CD8-positive, alpha-beta memory T cell (primary cell): ENCODE measurements around the gene GPRIN2. TPM values are rescaled to one million over a fixed set of nuclear protein-coding genes. Genes with fewer than 3 reads are reported as not detected.
"Not testable (repeated sequence)": the region's sequence is repeated elsewhere in the genome, so short reads cannot be mapped to it uniquely, and the experiment has no call there.

Experiments used
- CTCF ChIA-PET: fragments of 350-600 bp; sonication (Branson Sonifier 250); formaldehyde crosslinking; loops from one replicate; lab custom pipeline; 2021; ENCODE audit warnings: antibody characterized with exemption; lab: Charles Lee
- POLR2A ChIA-PET: fragments of 350-600 bp; sonication (Branson Sonifier 250); formaldehyde crosslinking; loops from one replicate; lab custom pipeline; 2021; ENCODE audit warnings: antibody characterized with exemption; lab: Charles Lee
- DNase-seq, 5 donors: peaks; one replicate each; pipeline versions ENCODE4 v3.0.0 to v3.0.0-alpha.2; 2020 to 2022; ENCODE audit warnings: mixed read lengths in 1 of 5
- H3K27ac ChIP-seq: one replicate; pipeline ENCODE4 v1.7.0; 2013; ENCODE audit warnings: low read depth, mild to moderate bottlenecking, low read length, moderate library complexity
- H3K27me3 ChIP-seq: 2 replicates; pipeline ENCODE4 v1.7.0; 2013; ENCODE audit warnings: low read length, mild to moderate bottlenecking; ENCODE audit not compliant: insufficient read depth, poor library complexity, severe bottlenecking
- H3K36me3 ChIP-seq: 2 replicates; pipeline ENCODE4 v1.7.0; 2013; ENCODE audit warnings: mild to moderate bottlenecking, low read length, moderate library complexity; ENCODE audit not compliant: insufficient read depth
- H3K4me1 ChIP-seq: 2 replicates; pipeline ENCODE4 v1.7.0; 2013; ENCODE audit warnings: mild to moderate bottlenecking, low read length, moderate library complexity; ENCODE audit not compliant: insufficient read depth
- H3K4me3 ChIP-seq: 2 replicates; pipeline ENCODE4 v1.7.0; 2013; ENCODE audit warnings: mild to moderate bottlenecking, low read length
- H3K9me3 ChIP-seq: 2 replicates; pipeline ENCODE4 v1.7.0; 2013; ENCODE audit warnings: mild to moderate bottlenecking, low read length
- H3K27ac Mint-ChIP-seq, 8 donors: one replicate each; pipeline ENCODE4 v1.8.0; 2020 to 2021; ENCODE audit warnings: mixed read lengths in 8 of 8, mild to moderate bottlenecking in 6 of 8, inconsistent platforms in 3 of 8, moderate library complexity in 3 of 8
- H3K27me3 Mint-ChIP-seq, 2 donors: one replicate each; pipeline ENCODE4 v1.8.0; 2020 to 2021; ENCODE audit warnings: mixed read lengths in 2 of 2, mild to moderate bottlenecking in 1 of 2, moderate library complexity in 1 of 2
- H3K36me3 Mint-ChIP-seq, 3 donors: one replicate each; pipeline ENCODE4 v1.8.0; 2020 to 2021; ENCODE audit warnings: mixed read lengths in 3 of 3, inconsistent platforms in 1 of 3, mild to moderate bottlenecking in 1 of 3
- H3K4me1 Mint-ChIP-seq, 3 donors: one replicate each; pipeline ENCODE4 v1.8.0; 2020 to 2021; ENCODE audit warnings: mixed read lengths in 3 of 3, inconsistent platforms in 1 of 3, mild to moderate bottlenecking in 1 of 3
- H3K4me3 Mint-ChIP-seq, 7 donors: one replicate each; pipeline ENCODE4 v1.8.0; 2020 to 2021; ENCODE audit warnings: mixed read lengths in 7 of 7, mild to moderate bottlenecking in 6 of 7, moderate library complexity in 4 of 7, inconsistent platforms in 2 of 7
- H3K9me3 Mint-ChIP-seq, 5 donors: one replicate each; pipeline ENCODE4 v1.8.0; 2020 to 2022; ENCODE audit warnings: mixed read lengths in 5 of 5, mild to moderate bottlenecking in 3 of 5, moderate library complexity in 2 of 5, inconsistent platforms in 1 of 5
- polyA plus RNA-seq: library from polyadenylated mRNA; unstranded; fragments of 300-500 nt; fragmentation: Illumina TruSeq; gene quantifications from one replicate; pipeline ENCODE4 v1.2.3, GENCODE V29; 2021
- total RNA-seq, 2 experiments: library from RNA; stranded (reverse); gene quantifications; one replicate each; pipeline ENCODE4 v1.2.3, GENCODE V29; 2021

The GPRIN2 gene
- total and polyA plus RNA-seq, 3 experiments from 2014 or later = not detected

GRCh38 chr10:46538717-46539426 is 17.6 kb downstream of the GPRIN2 start:
- no peak overlapping the region for H3K4me3 Mint-ChIP-seq
- H3K4me3 ChIP-seq = no peak overlapping the region
- peaks cover 0 to 3% (median 0%) of the 10 kb centered on the region in 3 donors for H3K36me3 Mint-ChIP-seq
- no peaks in the 10 kb centered on the region for H3K4me1 ChIP-seq
- ChIA-PET CTCF (interaction anchor here (1.3 kb wide), 1 partner anchor 11 kb away, joined by 3 read pairs; no protein-coding TSS in a partner anchor), POLR2A (no interaction called here)
- H3K27me3 ChIP-seq = peaks cover 12% of the 10 kb centered on the region
- no peak for DNase-seq
- peaks cover 37 to 53% of the 10 kb centered on the region in 2 donors for H3K27me3 Mint-ChIP-seq
- H3K36me3 ChIP-seq = no peaks in the 10 kb centered on the region
- H3K4me1 Mint-ChIP-seq = peaks cover 6 to 10% (median 10%) of the 10 kb centered on the region in 3 donors
- no peak overlapping the region for H3K27ac Mint-ChIP-seq
- H3K9me3 Mint-ChIP-seq = peaks cover 0 to 2% (median 2%) of the 10 kb centered on the region in 5 donors
- H3K27ac ChIP-seq = no peak overlapping the region
- no peaks in the 10 kb centered on the region for H3K9me3 ChIP-seq

GRCh38 chr10:46538155-46538554 is 18.3 kb downstream of the GPRIN2 start:
- no peak for DNase-seq
- peaks cover 0 to 3% (median 0%) of the 10 kb centered on the region in 3 donors for H3K36me3 Mint-ChIP-seq
- H3K9me3 Mint-ChIP-seq = peaks cover 0 to 2% (median 2%) of the 10 kb centered on the region in 5 donors
- Histone ChIP-seq H3K4me1 (no peaks in the 10 kb centered on the region), H3K27me3 (peaks cover 12% of the 10 kb centered on the region), H3K36me3 (no peaks in the 10 kb centered on the region), H3K9me3 (no peaks in the 10 kb centered on the region), H3K4me3 (no peak overlapping the region), H3K27ac (no peak overlapping the region)
- ChIA-PET POLR2A (no interaction called here), CTCF (interaction anchor here (1.3 kb wide), 1 partner anchor 10 kb away, joined by 3 read pairs; no protein-coding TSS in a partner anchor)
- H3K27ac Mint-ChIP-seq = no peak overlapping the region
- peaks cover 6 to 10% (median 10%) of the 10 kb centered on the region in 3 donors for H3K4me1 Mint-ChIP-seq
- no peak overlapping the region for H3K4me3 Mint-ChIP-seq
- peaks cover 36 to 50% of the 10 kb centered on the region in 2 donors for H3K27me3 Mint-ChIP-seq

DNA sequence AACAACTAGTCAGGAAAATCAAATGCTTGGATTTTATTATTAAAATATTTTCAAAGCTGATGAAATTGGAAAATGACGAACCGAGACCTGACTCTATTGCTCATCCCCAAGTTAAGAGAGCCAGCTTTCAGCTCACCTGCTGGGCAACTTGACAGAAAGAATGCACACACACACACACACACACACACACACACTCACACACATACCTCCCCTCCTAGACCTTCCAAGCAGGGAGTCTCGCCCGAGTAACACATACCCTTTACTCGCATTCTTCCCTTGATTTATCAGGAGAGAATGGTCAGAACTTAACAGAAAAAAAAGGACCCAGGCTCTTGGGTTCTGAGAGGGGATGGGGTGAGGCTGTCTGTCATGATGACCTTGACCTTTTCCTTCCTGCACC is 19.1 kb downstream of the GPRIN2 start:
- peaks cover 6 to 10% (median 9%) of the 10 kb centered on the region in 3 donors for H3K4me1 Mint-ChIP-seq
- POLR2A ChIA-PET = no interaction called here
- no peak overlapping the region for H3K4me3 ChIP-seq
- CTCF ChIA-PET = interaction anchor here (1.3 kb wide), 1 partner anchor 9 kb away, joined by 3 read pairs; no protein-coding TSS in a partner anchor
- no peak overlapping the region for H3K27ac ChIP-seq
- H3K4me3 Mint-ChIP-seq = no peak overlapping the region
- peaks cover 0 to 3% (median 0%) of the 10 kb centered on the region in 3 donors for H3K36me3 Mint-ChIP-seq
- no peaks in the 10 kb centered on the region for H3K9me3 ChIP-seq
- H3K4me1 ChIP-seq = no peaks in the 10 kb centered on the region
- H3K27me3 ChIP-seq = peaks cover 12% of the 10 kb centered on the region
- H3K9me3 Mint-ChIP-seq = peaks cover 0 to 2% (median under 1%) of the 10 kb centered on the region in 5 donors
- no peaks in the 10 kb centered on the region for H3K36me3 ChIP-seq
- DNase-seq = peak in 1 of 5 donors; percentile 16
- no peak overlapping the region for H3K27ac Mint-ChIP-seq
- peaks cover 30 to 43% of the 10 kb centered on the region in 2 donors for H3K27me3 Mint-ChIP-seq

GRCh38 chr10:46536781-46537180 is 19.7 kb downstream of the GPRIN2 start:
- Histone ChIP-seq H3K4me1 (no peaks in the 10 kb centered on the region), H3K36me3 (no peaks in the 10 kb centered on the region), H3K27me3 (peaks cover 9% of the 10 kb centered on the region), H3K9me3 (no peaks in the 10 kb centered on the region), H3K4me3 (no peak overlapping the region), H3K27ac (no peak overlapping the region)
- Mint-ChIP-seq H3K4me3 (no peak overlapping the region), H3K9me3 (peaks cover 0 to 2% (median 0%) of the 10 kb centered on the region in 5 donors), H3K36me3 (peaks cover 0 to 3% (median 0%) of the 10 kb centered on the region in 3 donors), H3K27ac (no peak overlapping the region), H3K4me1 (peaks cover 6 to 10% (median 7%) of the 10 kb centered on the region in 3 donors), H3K27me3 (peaks cover 26 to 38% of the 10 kb centered on the region in 2 donors)
- ChIA-PET CTCF (no interaction called here), POLR2A (no interaction called here)
- DNase-seq = peak in 1 of 5 donors; percentile 36

DNA sequence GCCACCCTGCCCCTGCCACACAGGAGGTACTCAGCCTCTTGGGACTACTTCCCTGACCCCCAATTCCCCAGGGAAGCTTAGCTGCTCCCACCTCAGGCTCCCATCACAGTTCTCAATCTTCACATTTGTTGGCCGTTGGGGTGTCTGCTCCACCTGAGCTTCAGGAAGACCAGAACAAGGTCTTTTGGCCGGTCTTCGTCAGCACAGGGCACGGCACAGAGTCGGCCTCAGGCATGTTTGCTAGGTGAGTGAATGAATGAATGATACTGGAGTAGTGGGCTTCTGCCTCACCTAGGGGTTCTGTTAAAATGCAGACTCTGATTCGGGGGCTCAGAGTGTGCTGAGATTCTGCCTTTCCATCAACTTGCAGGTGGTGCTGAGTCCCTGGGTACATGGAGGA is 20.3 kb downstream of the GPRIN2 start:
- no peak overlapping the region for H3K4me3 ChIP-seq
- Mint-ChIP-seq H3K4me3 (no peak overlapping the region), H3K36me3 (peaks cover 0 to 3% (median 0%) of the 10 kb centered on the region in 3 donors), H3K4me1 (peaks cover 6 to 10% (median 7%) of the 10 kb centered on the region in 3 donors), H3K27me3 (peaks cover 27 to 36% of the 10 kb centered on the region in 2 donors), H3K9me3 (peaks cover 0 to 2% (median 0%) of the 10 kb centered on the region in 5 donors), H3K27ac (no peak overlapping the region)
- no peaks in the 10 kb centered on the region for H3K36me3 ChIP-seq
- H3K27me3 ChIP-seq = peaks cover 8% of the 10 kb centered on the region
- CTCF ChIA-PET = no interaction called here
- no peaks in the 10 kb centered on the region for H3K9me3 ChIP-seq
- H3K27ac ChIP-seq = no peak overlapping the region
- H3K4me1 ChIP-seq = no peaks in the 10 kb centered on the region
- POLR2A ChIA-PET = no interaction called here
- DNase-seq = peak in 1 of 5 donors; percentile 42

GRCh38 chr10:46534828-46535524 is 21.5 kb downstream of the GPRIN2 start:
- H3K27ac ChIP-seq = no peak overlapping the region
- peaks cover 18 to 26% of the 10 kb centered on the region in 2 donors for H3K27me3 Mint-ChIP-seq
- peaks cover 0 to under 1% (median 0%) of the 10 kb centered on the region in 3 donors for H3K4me1 Mint-ChIP-seq
- ChIA-PET POLR2A (no interaction called here), CTCF (no interaction called here)
- peaks cover 8% of the 10 kb centered on the region for H3K27me3 ChIP-seq
- H3K9me3 Mint-ChIP-seq = no peaks in the 10 kb centered on the region
- H3K9me3 ChIP-seq = no peaks in the 10 kb centered on the region
- H3K4me3 Mint-ChIP-seq = no peak overlapping the region
- H3K4me3 ChIP-seq = no peak overlapping the region
- no peak overlapping the region for H3K27ac Mint-ChIP-seq
- H3K4me1 ChIP-seq = no peaks in the 10 kb centered on the region
- H3K36me3 Mint-ChIP-seq = no peaks in the 10 kb centered on the region
- DNase-seq = peak in 1 of 5 donors; percentile 15
- H3K36me3 ChIP-seq = no peaks in the 10 kb centered on the region

GRCh38 chr10:46532256-46532655 is 24.2 kb downstream of the GPRIN2 start:
- H3K4me1 Mint-ChIP-seq, H3K9me3 ChIP-seq, H3K4me3 Mint-ChIP-seq, H3K27me3 ChIP-seq, H3K36me3 ChIP-seq, H3K27ac ChIP-seq, CTCF ChIA-PET, POLR2A ChIA-PET, H3K4me1 ChIP-seq, H3K36me3 Mint-ChIP-seq, H3K27me3 Mint-ChIP-seq, H3K27ac Mint-ChIP-seq, H3K4me3 ChIP-seq, H3K9me3 Mint-ChIP-seq: not testable (repeated sequence)
- DNase-seq = peak in 1 of 5 donors; percentile 18
